Measurements from ENCODE around the gene ATG4C. TPM values are rescaled to one million over a fixed set of nuclear protein-coding genes. Genes with fewer than 3 reads are reported as not detected.

ATG4C gene
- total and polyA plus RNA-seq, 2 experiments from 2014 or later = 7.2 to 10.6 TPM

- no peaks in the 10 kb centered on the region for H3K27me3 ChIP-seq
- TF ChIP-seq EZH2 (IDR thresholded peaks at IDR 0.05; ENCODE audit: borderline replicate concordance) (no peak), EZH2phosphoT487 (IDR thresholded peaks at IDR 0.05; ENCODE audit: low read depth, severe bottlenecking, unreplicated experiment) (no peak), CTCF (IDR thresholded peaks at IDR 0.05; ENCODE audit: poor library complexity) (no peak)
- no peak overlapping the region for H2AFZ ChIP-seq
- H3K9me2 ChIP-seq (replicated peaks; ENCODE audit: insufficient read depth) = no peaks in the 10 kb centered on the region
- peaks cover 1% of the 10 kb centered on the region for H3K79me2 ChIP-seq
- no peaks in the 10 kb centered on the region for H3K4me1 ChIP-seq (ENCODE audit: insufficient read depth)
- DNase-seq (ENCODE audit: low spot score) = no peak
- no peaks in the 10 kb centered on the region for H4K20me1 ChIP-seq (ENCODE audit: insufficient read depth, poor library complexity, severe bottlenecking)
- H3K9me3 ChIP-seq (ENCODE audit: low read depth) = no peaks in the 10 kb centered on the region
- no peak overlapping the region for H3K27ac ChIP-seq
- H3K4me2 ChIP-seq = no peak overlapping the region
- H3K36me3 ChIP-seq (replicated peaks; ENCODE audit: insufficient read depth, low read depth) = no peaks in the 10 kb centered on the region
- no peak overlapping the region for H3K4me3 ChIP-seq
Measured at GRCh38 chr1:62796221-62796620, 12.3 kb downstream of the ATG4C start.

GRCh38 chr1:62799688-62800087 lies 15.8 kb downstream of the ATG4C start:
- Histone ChIP-seq H3K4me3 (no peak overlapping the region), H3K27ac (no peak overlapping the region), H3K27me3 (no peaks in the 10 kb centered on the region), H3K4me2 (no peak overlapping the region), H3K4me1 (ENCODE audit: insufficient read depth) (no peaks in the 10 kb centered on the region), H3K79me2 (no peaks in the 10 kb centered on the region), H3K36me3 (replicated peaks; ENCODE audit: insufficient read depth, low read depth) (no peaks in the 10 kb centered on the region), H3K9me3 (ENCODE audit: low read depth) (no peaks in the 10 kb centered on the region), H2AFZ (no peak overlapping the region), H4K20me1 (ENCODE audit: insufficient read depth, poor library complexity, severe bottlenecking) (no peaks in the 10 kb centered on the region), H3K9me2 (replicated peaks; ENCODE audit: insufficient read depth) (no peaks in the 10 kb centered on the region)
- DNase-seq (ENCODE audit: low spot score) = no peak
- 79% methylated on average over 2 of the region's 2 CpGs for WGBS (ENCODE audit: low lambda C conversion rate, missing lambda C conversion rate)
- no peak for TF ChIP-seq EZH2phosphoT487 (IDR thresholded peaks at IDR 0.05; ENCODE audit: low read depth, severe bottlenecking, unreplicated experiment)
- TF ChIP-seq EZH2 (IDR thresholded peaks at IDR 0.05; ENCODE audit: borderline replicate concordance) = no peak
- TF ChIP-seq CTCF (IDR thresholded peaks at IDR 0.05; ENCODE audit: poor library complexity) = no peak

- Histone ChIP-seq H3K79me2 (no peaks in the 10 kb centered on the region), H4K20me1 (ENCODE audit: insufficient read depth, poor library complexity, severe bottlenecking) (no peaks in the 10 kb centered on the region), H3K4me2 (no peak overlapping the region), H3K27ac (no peak overlapping the region), H3K9me3 (ENCODE audit: low read depth) (no peaks in the 10 kb centered on the region), H3K9me2 (replicated peaks; ENCODE audit: insufficient read depth) (no peaks in the 10 kb centered on the region), H3K27me3 (no peaks in the 10 kb centered on the region), H2AFZ (no peak overlapping the region), H3K4me1 (ENCODE audit: insufficient read depth) (no peaks in the 10 kb centered on the region), H3K36me3 (replicated peaks; ENCODE audit: insufficient read depth, low read depth) (no peaks in the 10 kb centered on the region), H3K4me3 (no peak overlapping the region)
- 99% methylated on average over 3 of the region's 3 CpGs for WGBS (ENCODE audit: low lambda C conversion rate, missing lambda C conversion rate)
- DNase-seq (ENCODE audit: low spot score) = no peak
- TF ChIP-seq CTCF (IDR thresholded peaks at IDR 0.05; ENCODE audit: poor library complexity) = no peak
- TF ChIP-seq EZH2phosphoT487 (IDR thresholded peaks at IDR 0.05; ENCODE audit: low read depth, severe bottlenecking, unreplicated experiment) = no peak
- TF ChIP-seq EZH2 (IDR thresholded peaks at IDR 0.05; ENCODE audit: borderline replicate concordance) = no peak
Measured at GRCh38 chr1:62800281-62800680, 16.3 kb downstream of the ATG4C start.

- Histone ChIP-seq H3K9me2 (replicated peaks; ENCODE audit: insufficient read depth) (no peaks in the 10 kb centered on the region), H3K27ac (no peak overlapping the region), H3K27me3 (no peaks in the 10 kb centered on the region), H3K79me2 (no peaks in the 10 kb centered on the region), H2AFZ (no peak overlapping the region), H3K4me2 (no peak overlapping the region), H3K36me3 (replicated peaks; ENCODE audit: insufficient read depth, low read depth) (no peaks in the 10 kb centered on the region), H4K20me1 (ENCODE audit: insufficient read depth, poor library complexity, severe bottlenecking) (no peaks in the 10 kb centered on the region), H3K4me1 (ENCODE audit: insufficient read depth) (no peaks in the 10 kb centered on the region), H3K9me3 (ENCODE audit: low read depth) (no peaks in the 10 kb centered on the region), H3K4me3 (no peak overlapping the region)
- no peak for TF ChIP-seq EZH2phosphoT487 (IDR thresholded peaks at IDR 0.05; ENCODE audit: low read depth, severe bottlenecking, unreplicated experiment)
- no peak for TF ChIP-seq CTCF (IDR thresholded peaks at IDR 0.05; ENCODE audit: poor library complexity)
- TF ChIP-seq EZH2 (IDR thresholded peaks at IDR 0.05; ENCODE audit: borderline replicate concordance) = no peak
- DNase-seq (ENCODE audit: low spot score) = no peak
- WGBS (ENCODE audit: low lambda C conversion rate, missing lambda C conversion rate) = 71% methylated on average over 3 of the region's 3 CpGs
Measured at GRCh38 chr1:62800825-62801306, 16.9 kb downstream of the ATG4C start.
